Liver (tissue), 9 donors: ENCODE measurements around the gene BTG4. TPM values are rescaled to one million over a fixed set of nuclear protein-coding genes. Genes with fewer than 3 reads are reported as not detected.

Experiments used
- DNase-seq: peaks from one replicate; pipeline ENCODE4 v3.0.0-alpha.2; 2017; ENCODE audit warnings: low spot score
- H3K27ac ChIP-seq, 2 donors: one replicate each; pipeline ENCODE4 v1.7.0; 2013; ENCODE audit warnings: inconsistent platforms in 2 of 2, low read length in 2 of 2, control low read depth in 1 of 2, low read depth in 1 of 2, mild to moderate bottlenecking in 1 of 2
- H3K27me3 ChIP-seq, 4 donors: one replicate each; pipeline versions ENCODE4 v1.6.1 to v1.7.0; 2013; ENCODE audit warnings: low read length in 3 of 4, inconsistent platforms in 1 of 4, mild to moderate bottlenecking in 1 of 4, moderate library complexity in 1 of 4; ENCODE audit not compliant: control insufficient read depth in 4 of 4, insufficient read depth in 4 of 4
- H3K36me3 ChIP-seq, 4 donors: one replicate each; pipeline versions ENCODE4 v1.6.1 to v1.7.0; 2013; ENCODE audit warnings: low read length in 3 of 4, mild to moderate bottlenecking in 3 of 4, low read depth in 1 of 4, moderate library complexity in 1 of 4; ENCODE audit not compliant: control insufficient read depth in 4 of 4, insufficient read depth in 3 of 4
- H3K4me1 ChIP-seq, 4 donors: one replicate each; pipeline versions ENCODE4 v1.6.1 to v1.7.0; 2013; ENCODE audit warnings: low read length in 3 of 4, mild to moderate bottlenecking in 3 of 4, moderate library complexity in 1 of 4; ENCODE audit not compliant: control insufficient read depth in 4 of 4, insufficient read depth in 4 of 4
- H3K4me3 ChIP-seq, 3 donors: one replicate each; pipeline versions ENCODE4 v1.6.1 to v1.7.0; 2013; ENCODE audit warnings: low read length in 3 of 3, control low read depth in 1 of 3, low read depth in 1 of 3, mild to moderate bottlenecking in 1 of 3
- H3K9ac ChIP-seq, 2 donors: one replicate each; pipeline ENCODE4 v1.7.0; 2013; ENCODE audit warnings: low read length in 2 of 2, mild to moderate bottlenecking in 2 of 2, moderate library complexity in 2 of 2, control low read depth in 1 of 2, low read depth in 1 of 2
- H3K9me3 ChIP-seq, 4 donors: one replicate each; pipeline versions ENCODE4 v1.6.1 to v1.7.0; 2013; ENCODE audit warnings: low read length in 3 of 4; ENCODE audit not compliant: control insufficient read depth in 4 of 4
- FOXA2 ChIP-seq: IDR thresholded peaks from 2 replicates; pipeline ENCODE4 v1.6.1; 2016; ENCODE audit warnings: antibody characterized with exemption
- GABPA ChIP-seq, 2 donors: IDR thresholded peaks in 1 of 2; conservative IDR thresholded peaks in 1 of 2; 2 replicates each; pipeline ENCODE4 v1.6.1; 2016; ENCODE audit warnings: antibody characterized with exemption in 2 of 2, mild to moderate bottlenecking in 1 of 2, moderate library complexity in 1 of 2
- HNF4A ChIP-seq, 2 donors: conservative IDR thresholded peaks; 2 replicates each; pipeline ENCODE4 v1.6.1; 2016; ENCODE audit warnings: antibody characterized with exemption in 2 of 2, mild to moderate bottlenecking in 2 of 2
- HNF4G ChIP-seq: IDR thresholded peaks from 2 replicates; pipeline ENCODE4 v1.6.1; 2016; ENCODE audit warnings: antibody characterized with exemption
- JUND ChIP-seq, 2 donors: IDR thresholded peaks; 2 replicates each; pipeline ENCODE4 v1.6.1; 2016; ENCODE audit warnings: antibody characterized with exemption in 2 of 2
- MAX ChIP-seq: IDR thresholded peaks from 2 replicates; pipeline ENCODE4 v1.6.1; 2016; ENCODE audit warnings: antibody characterized with exemption
- RAD21 ChIP-seq, 2 donors: IDR thresholded peaks; 2 replicates each; pipeline ENCODE4 v1.6.1; 2016; ENCODE audit warnings: antibody characterized with exemption in 2 of 2, mild to moderate bottlenecking in 2 of 2
- SP1 ChIP-seq: IDR thresholded peaks from 2 replicates; pipeline ENCODE4 v1.6.1; 2018; ENCODE audit warnings: antibody characterized with exemption, mild to moderate bottlenecking
- TAF1 ChIP-seq: conservative IDR thresholded peaks from 2 replicates; pipeline ENCODE4 v1.6.1; 2016; ENCODE audit warnings: antibody characterized with exemption, mild to moderate bottlenecking
- ZBTB33 ChIP-seq: IDR thresholded peaks from 2 replicates; pipeline ENCODE4 v1.6.1; 2016; ENCODE audit warnings: antibody characterized with exemption
- WGBS: extraction: QIAGEN DNeasy Blood & Tissue Kit; methylation state at CpG from one replicate; pipeline ENCODE4 v1.1.7; 2013; 5-methylcytosine and 5-hydroxymethylcytosine counted together
- polyA plus RNA-seq, 2 donors: library from polyadenylated mRNA; stranded (reverse) in 1 of 2; unstranded in 1 of 2; fragments of 200-250 nt in 1 of 2; fragments of >200 nt in 1 of 2; fragmentation: Nextera tagmentation in 1 of 2; extraction: Ambion mirVana in 1 of 2; gene quantifications; one replicate each; pipeline versions ENCODE4 v1.2.1 to v1.2.3, GENCODE V29; 2013 to 2015
- total RNA-seq, 2 donors: library from RNA; depleted of rRNA; stranded (reverse); fragments of >200 nt; gene quantifications; one replicate each; pipeline ENCODE4 v1.2.3, GENCODE V29; 2014
- TF ChIP-seq, protein P1 (sequence below): IDR thresholded peaks from 2 replicates; pipeline ENCODE4 v1.6.1; 2016; ENCODE audit warnings: antibody characterized with exemption
- TF ChIP-seq, protein P2 (sequence below): IDR thresholded peaks from 2 replicates; pipeline ENCODE4 v1.6.1; 2016; ENCODE audit warnings: antibody characterized with exemption, mild to moderate bottlenecking
- TF ChIP-seq, protein P3 (sequence below): fragments of 150-350 bp; IDR thresholded peaks from 2 replicates; pipeline ENCODE4 v1.5.1; 2017; ENCODE audit warnings: improper control_type of control experiment, low read depth, low read length; ENCODE audit not compliant: missing input control
- donor health status: healthy.
- donor health status: healthy.
- donor health status: healthy.
- donor health status: healthy.
- donor health status: healthy.

The BTG4 gene
- total and polyA plus RNA-seq, 4 donors, result not detected

GRCh38 chr11:111528557-111528956 lies 16.4 kb upstream of the BTG4 start:
- Histone ChIP-seq H3K36me3 (no peaks in the 10 kb centered on the region), H3K9ac (no peak overlapping the region), H3K4me3 (no peak overlapping the region), H3K9me3 (no peaks in the 10 kb centered on the region), H3K4me1 (no peaks in the 10 kb centered on the region), H3K27ac (no peak overlapping the region), H3K27me3 (no peaks in the 10 kb centered on the region)
- 70% methylated on average over 1 of the region's 1 CpG for WGBS
- no peak for DNase-seq
- no peak for TF ChIP-seq HNF4G

- no peak overlapping the region for H3K9ac ChIP-seq
- H3K4me3 ChIP-seq, result no peak overlapping the region
- no peaks in the 10 kb centered on the region for H3K36me3 ChIP-seq
- WGBS, result 95% methylated on average over 1 of the region's 1 CpG
- H3K4me1 ChIP-seq, result no peaks in the 10 kb centered on the region
- H3K9me3 ChIP-seq, result no peaks in the 10 kb centered on the region
- DNase-seq, result no peak
- no peaks in the 10 kb centered on the region for H3K27me3 ChIP-seq
- TF ChIP-seq GABPA (IDR thresholded peaks at IDR 0.05 in 1 of 2, conservative IDR thresholded peaks at IDR 0.05 in 1 of 2) (no peak), FOXA2 (no peak), HNF4A (conservative IDR thresholded peaks at IDR 0.05) (no peak), SP1 (no peak), JUND (IDR thresholded peaks at IDR 0.05) (no peak), ZBTB33 (no peak), TAF1 (no peak), RAD21 (IDR thresholded peaks at IDR 0.05) (no peak), MAX (no peak)
- TF ChIP-seq, protein P1, sequence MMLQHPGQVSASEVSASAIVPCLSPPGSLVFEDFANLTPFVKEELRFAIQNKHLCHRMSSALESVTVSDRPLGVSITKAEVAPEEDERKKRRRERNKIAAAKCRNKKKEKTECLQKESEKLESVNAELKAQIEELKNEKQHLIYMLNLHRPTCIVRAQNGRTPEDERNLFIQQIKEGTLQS, result no peak
- TF ChIP-seq, protein P2, sequence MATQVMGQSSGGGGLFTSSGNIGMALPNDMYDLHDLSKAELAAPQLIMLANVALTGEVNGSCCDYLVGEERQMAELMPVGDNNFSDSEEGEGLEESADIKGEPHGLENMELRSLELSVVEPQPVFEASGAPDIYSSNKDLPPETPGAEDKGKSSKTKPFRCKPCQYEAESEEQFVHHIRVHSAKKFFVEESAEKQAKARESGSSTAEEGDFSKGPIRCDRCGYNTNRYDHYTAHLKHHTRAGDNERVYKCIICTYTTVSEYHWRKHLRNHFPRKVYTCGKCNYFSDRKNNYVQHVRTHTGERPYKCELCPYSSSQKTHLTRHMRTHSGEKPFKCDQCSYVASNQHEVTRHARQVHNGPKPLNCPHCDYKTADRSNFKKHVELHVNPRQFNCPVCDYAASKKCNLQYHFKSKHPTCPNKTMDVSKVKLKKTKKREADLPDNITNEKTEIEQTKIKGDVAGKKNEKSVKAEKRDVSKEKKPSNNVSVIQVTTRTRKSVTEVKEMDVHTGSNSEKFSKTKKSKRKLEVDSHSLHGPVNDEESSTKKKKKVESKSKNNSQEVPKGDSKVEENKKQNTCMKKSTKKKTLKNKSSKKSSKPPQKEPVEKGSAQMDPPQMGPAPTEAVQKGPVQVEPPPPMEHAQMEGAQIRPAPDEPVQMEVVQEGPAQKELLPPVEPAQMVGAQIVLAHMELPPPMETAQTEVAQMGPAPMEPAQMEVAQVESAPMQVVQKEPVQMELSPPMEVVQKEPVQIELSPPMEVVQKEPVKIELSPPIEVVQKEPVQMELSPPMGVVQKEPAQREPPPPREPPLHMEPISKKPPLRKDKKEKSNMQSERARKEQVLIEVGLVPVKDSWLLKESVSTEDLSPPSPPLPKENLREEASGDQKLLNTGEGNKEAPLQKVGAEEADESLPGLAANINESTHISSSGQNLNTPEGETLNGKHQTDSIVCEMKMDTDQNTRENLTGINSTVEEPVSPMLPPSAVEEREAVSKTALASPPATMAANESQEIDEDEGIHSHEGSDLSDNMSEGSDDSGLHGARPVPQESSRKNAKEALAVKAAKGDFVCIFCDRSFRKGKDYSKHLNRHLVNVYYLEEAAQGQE, result no peak
- TF ChIP-seq, protein P3, sequence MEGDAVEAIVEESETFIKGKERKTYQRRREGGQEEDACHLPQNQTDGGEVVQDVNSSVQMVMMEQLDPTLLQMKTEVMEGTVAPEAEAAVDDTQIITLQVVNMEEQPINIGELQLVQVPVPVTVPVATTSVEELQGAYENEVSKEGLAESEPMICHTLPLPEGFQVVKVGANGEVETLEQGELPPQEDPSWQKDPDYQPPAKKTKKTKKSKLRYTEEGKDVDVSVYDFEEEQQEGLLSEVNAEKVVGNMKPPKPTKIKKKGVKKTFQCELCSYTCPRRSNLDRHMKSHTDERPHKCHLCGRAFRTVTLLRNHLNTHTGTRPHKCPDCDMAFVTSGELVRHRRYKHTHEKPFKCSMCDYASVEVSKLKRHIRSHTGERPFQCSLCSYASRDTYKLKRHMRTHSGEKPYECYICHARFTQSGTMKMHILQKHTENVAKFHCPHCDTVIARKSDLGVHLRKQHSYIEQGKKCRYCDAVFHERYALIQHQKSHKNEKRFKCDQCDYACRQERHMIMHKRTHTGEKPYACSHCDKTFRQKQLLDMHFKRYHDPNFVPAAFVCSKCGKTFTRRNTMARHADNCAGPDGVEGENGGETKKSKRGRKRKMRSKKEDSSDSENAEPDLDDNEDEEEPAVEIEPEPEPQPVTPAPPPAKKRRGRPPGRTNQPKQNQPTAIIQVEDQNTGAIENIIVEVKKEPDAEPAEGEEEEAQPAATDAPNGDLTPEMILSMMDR, result no peak
- no peak overlapping the region for H3K27ac ChIP-seq
Observed at GRCh38 chr11:111527279-111527678, 15.1 kb upstream of the BTG4 start.
